ENCODE data around the gene FAM187B. TPM values are rescaled to one million over a fixed set of nuclear protein-coding genes. Genes with fewer than 3 reads are reported as not detected.

FAM187B gene
- total RNA-seq, 1 experiment from 2014 or later = not detected

- no peak for TF ChIP-seq FOSL1 (IDR thresholded peaks at IDR 0.05; ENCODE audit: low read depth)
- no peak for TF ChIP-seq EGR1 (IDR thresholded peaks at IDR 0.05; ENCODE audit: low read depth)
- TF ChIP-seq SIN3A (IDR thresholded peaks at IDR 0.05; ENCODE audit: low read depth) = peak; percentile 85
- peak; percentile 71 for TF ChIP-seq MAX (IDR thresholded peaks at IDR 0.05)
- peak; percentile 60; the same call in 1 of the 2 replicates for TF ChIP-seq ZFX (IDR thresholded peaks at IDR 0.05)
Observed at GRCh38 chr19:35269438-35270117, 41.0 kb upstream of the FAM187B start (continued).

- CTCF ChIA-PET = interaction anchor here (0.6 to 1.5 kb wide), 4 partner anchors 21 to 226 kb away, joined by 3 to 8 read pairs (median 4); no protein-coding TSS in a partner anchor
- POLR2A ChIA-PET = no interaction called here
- no peaks in the 10 kb centered on the region for H3K9me2 ChIP-seq (ENCODE audit: insufficient read depth)
- no peaks in the 10 kb centered on the region for H3K27me3 ChIP-seq (ENCODE audit: insufficient read depth, low read length)
- H3K4me1 ChIP-seq (ENCODE audit: control insufficient read depth in 1 of 2, insufficient read depth in 2 of 2, low read length in 2 of 2) = peaks cover 9 to 41% of the 10 kb centered on the region in 2 experiments; a peak in 3 of 4 replicates
- no TSS peak for BruUV-seq (replicated peaks)
- H3K9ac ChIP-seq (ENCODE audit: low read length) = peak within 1 kb of the TSS; percentile 94
- no peaks in the 10 kb centered on the region for H4K20me1 ChIP-seq (ENCODE audit: insufficient read depth)
- H2AFZ ChIP-seq (ENCODE audit: low read depth, low read length, poor library complexity, severe bottlenecking) = no peak within 1 kb of the TSS
- H3K79me2 ChIP-seq (ENCODE audit: insufficient read depth, low read length) = peaks cover 25% of the 10 kb centered on the region; the same call in 1 of the 2 replicates
- peak within 1 kb of the TSS; percentile 93 for H3K4me2 ChIP-seq (ENCODE audit: low read length)
- intact Hi-C loops (cut with micrococcal nuclease) = no loop called here
- RAD21 ChIA-PET (ENCODE audit: low non-redundant PET in 1 of 2, low total read pairs in 2 of 2, uncharacterized antibody in 2 of 2, unreplicated experiment in 2 of 2) = interaction anchor here (0.6 to 1.2 kb wide), 4 partner anchors 12 to 600 kb away, joined by 3 to 5 read pairs (median 4); no protein-coding TSS in a partner anchor
- no peaks in the 10 kb centered on the region for H3K9me3 ChIP-seq (ENCODE audit: control insufficient read depth in 1 of 2, insufficient read depth in 1 of 2, low read depth in 1 of 2, low read length in 2 of 2)
- peak; percentile 28 for ATAC-seq
- DNase-seq (ENCODE audit: low read depth, low spot score) = peak; percentile 26
- peaks cover 12 to 26% of the 10 kb centered on the region in 2 experiments; a peak in 3 of 4 replicates for H3K36me3 ChIP-seq (ENCODE audit: control insufficient read depth in 1 of 2, insufficient read depth in 2 of 2, low read length in 2 of 2)
- H3K4me3 ChIP-seq (replicated peaks in 1 of 2; ENCODE audit: low read depth in 1 of 2, low read length in 2 of 2) = peak within 1 kb of the TSS; percentile 78 to 82
- H3K27ac ChIP-seq (ENCODE audit: low read depth, low read length) = peak within 1 kb of the TSS; percentile 93
- no peak for TF ChIP-seq TCF7L2 (IDR thresholded peaks at IDR 0.05; ENCODE audit: borderline replicate concordance, extremely low read depth, insufficient read depth, insufficient read length)
- TF ChIP-seq POLR2AphosphoS5 (IDR thresholded peaks at IDR 0.05; ENCODE audit: low read depth, low read length) = peak; percentile 41; the same call in 1 of the 2 replicates
- no peak for TF ChIP-seq ATF3 (IDR thresholded peaks at IDR 0.05)
- TF ChIP-seq EZH2 (IDR thresholded peaks at IDR 0.05) = no peak
- no peak for TF ChIP-seq JUND (IDR thresholded peaks at IDR 0.05)
- TF ChIP-seq EZH2phosphoT487 (IDR thresholded peaks at IDR 0.05; ENCODE audit: borderline replicate concordance) = no peak
- no peak for TF ChIP-seq CEBPB (IDR thresholded peaks at IDR 0.05; ENCODE audit: low read depth)
- no peak for TF ChIP-seq CTCF (IDR thresholded peaks at IDR 0.05 in 2 of 3, conservative IDR thresholded peaks at IDR 0.05 in 1 of 3; ENCODE audit: borderline replicate concordance in 1 of 3, insufficient read depth in 1 of 3, low read depth in 2 of 3, low read length in 2 of 3)
- TF ChIP-seq RAD21 (IDR thresholded peaks at IDR 0.05; ENCODE audit: low read depth) = no peak
- no peak for TF ChIP-seq SIN3A (IDR thresholded peaks at IDR 0.05; ENCODE audit: low read depth)
- TF ChIP-seq ELF1 (IDR thresholded peaks at IDR 0.05; ENCODE audit: borderline replicate concordance, low read depth) = no peak
- no peak for TF ChIP-seq ZBTB33 (IDR thresholded peaks at IDR 0.05; ENCODE audit: extremely low read depth, insufficient replicate concordance, low read length)
- no peak for TF ChIP-seq POLR2A (IDR thresholded peaks at IDR 0.05; ENCODE audit: borderline replicate concordance, extremely low read depth, insufficient read depth, insufficient read length)
- TF ChIP-seq EGR1 (IDR thresholded peaks at IDR 0.05; ENCODE audit: low read depth) = no peak
- no peak for TF ChIP-seq FOSL1 (IDR thresholded peaks at IDR 0.05; ENCODE audit: low read depth)
- no peak for TF ChIP-seq ZNF274 (IDR thresholded peaks at IDR 0.05; ENCODE audit: low read depth, low read length)
- TF ChIP-seq MAX (IDR thresholded peaks at IDR 0.05) = no peak
Observed at GRCh38 chr19:35268536-35269437, 40.2 kb upstream of the FAM187B start, which contains the start of gene USF2. TSS of gene USF2 (plus strand) at chr19:35268962. CDS start at chr19:35269102, 140 bp downstream.

Data from HCT116 (cell line).